SK-N-SH treated with all-trans-retinoic acid at 6 μM for 48 hours (cell line): ENCODE measurements around the gene PTGS2.

Experiments used
- ESRRG ChIP-seq: fragments of 250-450 bp; sonication (Bioruptor Pico); IDR thresholded peaks from 2 replicates; pipeline ENCODE4 v1.6.1; 2021; ENCODE audit warnings: mild to moderate bottlenecking
- GLIS3 ChIP-seq: fragments of 250-450 bp; sonication (Bioruptor Pico); IDR thresholded peaks from 2 replicates; pipeline ENCODE4 v1.5.0; 2020; ENCODE audit warnings: mild to moderate bottlenecking, moderate library complexity
- ISL1 ChIP-seq: fragments of 250-450 bp; sonication (Bioruptor Pico); IDR thresholded peaks from 2 replicates; pipeline ENCODE4 v2.1.2; 2022; ENCODE audit warnings: mild to moderate bottlenecking, moderate library complexity
- POU6F1 ChIP-seq: fragments of 250-450 bp; sonication (Bioruptor Pico); IDR thresholded peaks from 2 replicates; pipeline ENCODE4 v1.8.0; 2021; ENCODE audit warnings: low read depth, mild to moderate bottlenecking, moderate library complexity, borderline replicate concordance
- SNAI2 ChIP-seq: fragments of 250-450 bp; sonication (Bioruptor Pico); IDR thresholded peaks from 2 replicates; pipeline ENCODE4 v1.5.0; 2020; ENCODE audit warnings: mild to moderate bottlenecking, moderate library complexity
- TOX ChIP-seq: fragments of 250-450 bp; sonication (Bioruptor Pico); IDR thresholded peaks from 2 replicates; pipeline ENCODE4 v1.8.0; 2021; ENCODE audit warnings: mild to moderate bottlenecking, moderate library complexity, borderline replicate concordance
- ZC3H10 ChIP-seq: fragments of 250-450 bp; sonication (Bioruptor Pico); IDR thresholded peaks from 2 replicates; pipeline ENCODE4 v1.5.1; 2021; ENCODE audit warnings: mild to moderate bottlenecking, moderate library complexity
- ZFP3 ChIP-seq: fragments of 250-450 bp; sonication (Bioruptor Pico); IDR thresholded peaks from 2 replicates; pipeline ENCODE4 v1.5.0; 2020; ENCODE audit warnings: mild to moderate bottlenecking, moderate library complexity
- ZFP30 ChIP-seq: fragments of 450-650 bp; formaldehyde crosslinking; IDR thresholded peaks from 2 replicates; pipeline ENCODE4 v1.5.0; 2022; ENCODE audit warnings: mild to moderate bottlenecking, moderate library complexity
- ZNF565 ChIP-seq: fragments of 450-650 bp; formaldehyde crosslinking; conservative IDR thresholded peaks from 2 replicates; pipeline ENCODE4 v1.5.0; 2020; ENCODE audit warnings: low read depth, mild to moderate bottlenecking, moderate library complexity
- TF ChIP-seq, protein P1 (sequence below): fragments of 250-450 bp; sonication (Bioruptor Pico); IDR thresholded peaks from 2 replicates; pipeline ENCODE4 v1.8.0; 2020; ENCODE audit warnings: mild to moderate bottlenecking, moderate library complexity, borderline replicate concordance
- TF ChIP-seq, protein P2 (sequence below): fragments of 250-450 bp; sonication (Bioruptor Pico); IDR thresholded peaks from 2 replicates; pipeline ENCODE4 v1.5.1; 2021; ENCODE audit warnings: mild to moderate bottlenecking, moderate library complexity

DNA sequence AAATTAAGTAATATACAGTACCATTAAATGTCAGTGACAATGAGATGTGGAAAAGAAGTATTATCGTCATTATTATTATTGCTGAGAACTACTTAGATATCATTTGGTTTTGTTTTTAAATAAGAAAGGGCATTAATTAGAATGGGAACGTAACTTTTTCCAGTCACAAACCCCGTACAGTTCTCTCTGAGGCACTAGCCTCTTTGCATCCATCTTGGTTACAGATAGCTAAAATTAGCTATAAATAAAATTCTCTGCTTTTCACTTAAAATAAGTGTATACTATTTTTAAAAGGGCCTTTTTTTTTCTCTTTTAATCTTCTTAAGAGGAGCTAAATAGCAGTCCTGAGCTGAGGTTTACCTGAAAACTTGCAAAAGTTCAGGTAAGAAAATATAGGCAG lies 7.6 kb downstream of the PTGS2 start:
- TF ChIP-seq TOX (CRISPR knock-in tag) (no peak), GLIS3 (CRISPR knock-in tag) (no peak), ISL1 (CRISPR knock-in tag) (no peak), ZFP3 (CRISPR knock-in tag) (no peak), POU6F1 (CRISPR knock-in tag) (no peak), ESRRG (CRISPR knock-in tag) (no peak), SNAI2 (no peak), ZC3H10 (no peak), ZNF565 (CRISPR knock-in tag) (no peak), ZFP30 (CRISPR knock-in tag) (no peak)
- TF ChIP-seq, protein P1, sequence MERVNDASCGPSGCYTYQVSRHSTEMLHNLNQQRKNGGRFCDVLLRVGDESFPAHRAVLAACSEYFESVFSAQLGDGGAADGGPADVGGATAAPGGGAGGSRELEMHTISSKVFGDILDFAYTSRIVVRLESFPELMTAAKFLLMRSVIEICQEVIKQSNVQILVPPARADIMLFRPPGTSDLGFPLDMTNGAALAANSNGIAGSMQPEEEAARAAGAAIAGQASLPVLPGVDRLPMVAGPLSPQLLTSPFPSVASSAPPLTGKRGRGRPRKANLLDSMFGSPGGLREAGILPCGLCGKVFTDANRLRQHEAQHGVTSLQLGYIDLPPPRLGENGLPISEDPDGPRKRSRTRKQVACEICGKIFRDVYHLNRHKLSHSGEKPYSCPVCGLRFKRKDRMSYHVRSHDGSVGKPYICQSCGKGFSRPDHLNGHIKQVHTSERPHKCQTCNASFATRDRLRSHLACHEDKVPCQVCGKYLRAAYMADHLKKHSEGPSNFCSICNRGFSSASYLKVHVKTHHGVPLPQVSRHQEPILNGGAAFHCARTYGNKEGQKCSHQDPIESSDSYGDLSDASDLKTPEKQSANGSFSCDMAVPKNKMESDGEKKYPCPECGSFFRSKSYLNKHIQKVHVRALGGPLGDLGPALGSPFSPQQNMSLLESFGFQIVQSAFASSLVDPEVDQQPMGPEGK (CRISPR knock-in tag), result no peak
- TF ChIP-seq, protein P2, sequence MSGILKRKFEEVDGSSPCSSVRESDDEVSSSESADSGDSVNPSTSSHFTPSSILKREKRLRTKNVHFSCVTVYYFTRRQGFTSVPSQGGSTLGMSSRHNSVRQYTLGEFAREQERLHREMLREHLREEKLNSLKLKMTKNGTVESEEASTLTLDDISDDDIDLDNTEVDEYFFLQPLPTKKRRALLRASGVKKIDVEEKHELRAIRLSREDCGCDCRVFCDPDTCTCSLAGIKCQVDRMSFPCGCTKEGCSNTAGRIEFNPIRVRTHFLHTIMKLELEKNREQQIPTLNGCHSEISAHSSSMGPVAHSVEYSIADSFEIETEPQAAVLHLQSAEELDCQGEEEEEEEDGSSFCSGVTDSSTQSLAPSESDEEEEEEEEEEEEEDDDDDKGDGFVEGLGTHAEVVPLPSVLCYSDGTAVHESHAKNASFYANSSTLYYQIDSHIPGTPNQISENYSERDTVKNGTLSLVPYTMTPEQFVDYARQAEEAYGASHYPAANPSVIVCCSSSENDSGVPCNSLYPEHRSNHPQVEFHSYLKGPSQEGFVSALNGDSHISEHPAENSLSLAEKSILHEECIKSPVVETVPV (CRISPR knock-in tag), result no peak
